HG02623 (cell line): ENCODE measurements around the gene NPIPB13.
"Not testable (repeated sequence)": the region's sequence is repeated elsewhere in the genome, so short reads cannot be mapped to it uniquely, and the experiment has no call there.

Source experiments
- ATAC-seq: cut with Tn5 transposase; IDR thresholded peaks from one replicate; pipeline ENCODE4 v1.9.1; 2021; ENCODE audit warnings: moderate library complexity; ENCODE audit not compliant: unreplicated experiment

The NPIPB13 gene

GRCh38 chr16:30248379-30248778, at the start of gene NPIPB13:
Gene NPIPB13, minus strand, starts transcription at chr16:30248479. Its CDS starts 2,906 bp downstream, at chr16:30245573.
- ATAC-seq: not testable (repeated sequence)

GRCh38 chr16:30282357-30282756, 34.1 kb upstream of the NPIPB13 start:
- not testable (repeated sequence) for ATAC-seq

- not testable (repeated sequence) for ATAC-seq
Observed at GRCh38 chr16:30278523-30278922, 30.2 kb upstream of the NPIPB13 start.

GRCh38 chr16:30217082-30217481, 31.2 kb downstream of the NPIPB13 start:
- not testable (repeated sequence) for ATAC-seq

GRCh38 chr16:30211414-30211813, 36.9 kb downstream of the NPIPB13 start:
- not testable (repeated sequence) for ATAC-seq

- ATAC-seq: not testable (repeated sequence)
Observed at GRCh38 chr16:30209032-30209431, 39.2 kb downstream of the NPIPB13 start.

GRCh38 chr16:30207063-30207704, 41.1 kb downstream of the NPIPB13 start:
- ATAC-seq: not testable (repeated sequence)

GRCh38 chr16:30206252-30206651, 42.0 kb downstream of the NPIPB13 start:
- ATAC-seq: not testable (repeated sequence)

GRCh38 chr16:30205541-30206236, 42.6 kb downstream of the NPIPB13 start:
- ATAC-seq: not testable (repeated sequence)

GRCh38 chr16:30199608-30200343, 48.5 kb downstream of the NPIPB13 start:
- not testable (repeated sequence) for ATAC-seq

- not testable (repeated sequence) for ATAC-seq
Observed at GRCh38 chr16:30199049-30199448, 49.2 kb downstream of the NPIPB13 start, which contains the start of gene SULT1A3. Gene SULT1A3, plus strand, starts transcription at chr16:30199255. Its CDS starts 1,474 bp downstream, at chr16:30200729.
